CD1c-positive myeloid dendritic cell (primary cell): ENCODE results near the gene GBP6.
"Not testable (repeated sequence)": the region's sequence is repeated elsewhere in the genome, so short reads cannot be mapped to it uniquely, and the experiment has no call there.

Experiments used
- DNase-seq: peaks from one replicate; pipeline ENCODE4 v3.0.0-alpha.2; 2016; ENCODE audit errors: extremely low spot score

Gene GBP6

GRCh38 chr1:89363638-89364536 is at the start of gene GBP6:
GBP6 (plus strand) TSS chr1:89364059; CDS start chr1:89368552, 4,493 bp downstream.
- no peak for DNase-seq

- DNase-seq = no peak
Measured at GRCh38 chr1:89322402-89322801, 41.5 kb upstream of the GBP6 start.

GRCh38 chr1:89331890-89332289 is 32.0 kb upstream of the GBP6 start:
- no peak for DNase-seq

- DNase-seq = no peak
Measured at GRCh38 chr1:89332461-89332860, 31.4 kb upstream of the GBP6 start.

- no peak for DNase-seq
Measured at GRCh38 chr1:89335486-89335885, 28.4 kb upstream of the GBP6 start.

- no peak for DNase-seq
Measured at GRCh38 chr1:89337903-89338302, 26.0 kb upstream of the GBP6 start.

- DNase-seq = no peak
Measured at GRCh38 chr1:89339039-89339438, 24.8 kb upstream of the GBP6 start.

- not testable (repeated sequence) for DNase-seq
Measured at GRCh38 chr1:89345479-89345878, 18.4 kb upstream of the GBP6 start.

- DNase-seq = no peak
Measured at GRCh38 chr1:89347296-89347695, 16.6 kb upstream of the GBP6 start.

GRCh38 chr1:89350298-89350697 is 13.6 kb upstream of the GBP6 start:
- DNase-seq = no peak

GRCh38 chr1:89351597-89352311 is 12.1 kb upstream of the GBP6 start:
- DNase-seq = peak; percentile 76

GRCh38 chr1:89352421-89352820 is 11.4 kb upstream of the GBP6 start:
- no peak for DNase-seq

GRCh38 chr1:89354205-89354604 is 9.7 kb upstream of the GBP6 start:
- DNase-seq = peak; percentile 30

GRCh38 chr1:89355056-89355455 is 8.8 kb upstream of the GBP6 start:
- no peak for DNase-seq

GRCh38 chr1:89356658-89357400 is 7.0 kb upstream of the GBP6 start:
- no peak for DNase-seq

- peak; percentile 76 for DNase-seq
Measured at GRCh38 chr1:89358287-89358893, 5.5 kb upstream of the GBP6 start.

- no peak for DNase-seq
Measured at GRCh38 chr1:89360716-89361115, 3.1 kb upstream of the GBP6 start.

- DNase-seq = no peak
Measured at GRCh38 chr1:89361681-89362080, 2.2 kb upstream of the GBP6 start.

GRCh38 chr1:89363196-89363595 is 663 bp upstream of the GBP6 start:
- no peak for DNase-seq

- DNase-seq = no peak
Measured at GRCh38 chr1:89364954-89365550, 1.2 kb downstream of the GBP6 start.

- no peak for DNase-seq
Measured at GRCh38 chr1:89367221-89367620, 3.4 kb downstream of the GBP6 start.
